Panc1 (cell line): ENCODE measurements around the gene SSC5D.

ENCODE experiments used
- POLR2AphosphoS5 ChIP-seq: IDR thresholded peaks from 2 replicates; pipeline ENCODE4 v1.6.1; 2012; ENCODE audit warnings: mild to moderate bottlenecking, low read depth, low read length, moderate library complexity
- TCF7L2 ChIP-seq: IDR thresholded peaks from 2 replicates; pipeline ENCODE4 v1.6.1; 2011; ENCODE audit warnings: mild to moderate bottlenecking, low read depth, low read length, inconsistent platforms
- TF ChIP-seq, protein P1 (sequence below): fragments of 450-650 bp; IDR thresholded peaks from 2 replicates; pipeline ENCODE4 v1.5.1; 2017; ENCODE audit warnings: mild to moderate bottlenecking
- TF ChIP-seq, protein P2 (sequence below), 2 experiments: IDR thresholded peaks; 2 replicates each; pipeline ENCODE4 v1.6.1; 2011 to 2012; ENCODE audit warnings: low read depth in 2 of 2, control low read depth in 1 of 2, low read length in 1 of 2, mild to moderate bottlenecking in 1 of 2, moderate library complexity in 1 of 2; ENCODE audit not compliant: insufficient read depth in 1 of 2

DNA sequence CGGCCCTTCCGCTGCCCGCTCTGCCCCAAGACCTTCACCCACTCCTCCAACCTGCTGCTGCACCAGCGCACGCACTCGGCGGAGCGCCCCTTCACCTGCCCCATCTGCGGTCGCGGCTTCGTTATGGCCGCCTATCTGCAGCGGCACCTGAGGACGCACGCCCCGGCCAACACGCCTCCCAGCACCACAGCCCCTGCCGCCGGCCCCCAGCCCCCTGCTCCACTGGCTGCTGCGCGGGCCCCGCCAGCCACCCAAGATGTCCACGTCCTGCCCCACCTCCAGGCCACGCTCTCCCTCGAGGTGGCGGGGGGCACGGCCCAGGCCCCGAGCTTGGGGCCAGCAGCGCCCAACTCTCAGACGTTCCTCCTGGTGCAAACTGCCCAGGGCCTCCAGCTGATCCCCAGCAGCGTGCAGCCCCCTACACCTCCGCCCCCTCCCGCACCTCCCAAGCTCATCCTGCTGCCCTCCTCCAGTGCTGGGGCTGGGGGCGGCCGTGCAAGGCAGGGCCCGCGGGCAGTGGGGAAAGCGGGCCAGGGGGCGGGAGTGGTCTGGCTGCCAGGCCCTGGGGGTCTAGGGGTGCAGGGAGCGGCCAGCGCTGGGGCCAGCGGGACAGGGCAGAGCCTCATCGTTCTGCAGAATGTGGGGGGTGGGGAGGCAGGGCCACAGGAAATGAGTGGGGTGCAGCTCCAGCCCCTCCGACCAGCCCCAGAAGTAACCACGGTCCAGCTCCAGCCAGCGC is 5.1 kb upstream of the SSC5D start:
- TF ChIP-seq, protein P1, sequence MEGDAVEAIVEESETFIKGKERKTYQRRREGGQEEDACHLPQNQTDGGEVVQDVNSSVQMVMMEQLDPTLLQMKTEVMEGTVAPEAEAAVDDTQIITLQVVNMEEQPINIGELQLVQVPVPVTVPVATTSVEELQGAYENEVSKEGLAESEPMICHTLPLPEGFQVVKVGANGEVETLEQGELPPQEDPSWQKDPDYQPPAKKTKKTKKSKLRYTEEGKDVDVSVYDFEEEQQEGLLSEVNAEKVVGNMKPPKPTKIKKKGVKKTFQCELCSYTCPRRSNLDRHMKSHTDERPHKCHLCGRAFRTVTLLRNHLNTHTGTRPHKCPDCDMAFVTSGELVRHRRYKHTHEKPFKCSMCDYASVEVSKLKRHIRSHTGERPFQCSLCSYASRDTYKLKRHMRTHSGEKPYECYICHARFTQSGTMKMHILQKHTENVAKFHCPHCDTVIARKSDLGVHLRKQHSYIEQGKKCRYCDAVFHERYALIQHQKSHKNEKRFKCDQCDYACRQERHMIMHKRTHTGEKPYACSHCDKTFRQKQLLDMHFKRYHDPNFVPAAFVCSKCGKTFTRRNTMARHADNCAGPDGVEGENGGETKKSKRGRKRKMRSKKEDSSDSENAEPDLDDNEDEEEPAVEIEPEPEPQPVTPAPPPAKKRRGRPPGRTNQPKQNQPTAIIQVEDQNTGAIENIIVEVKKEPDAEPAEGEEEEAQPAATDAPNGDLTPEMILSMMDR: no peak
- TF ChIP-seq, protein P2, sequence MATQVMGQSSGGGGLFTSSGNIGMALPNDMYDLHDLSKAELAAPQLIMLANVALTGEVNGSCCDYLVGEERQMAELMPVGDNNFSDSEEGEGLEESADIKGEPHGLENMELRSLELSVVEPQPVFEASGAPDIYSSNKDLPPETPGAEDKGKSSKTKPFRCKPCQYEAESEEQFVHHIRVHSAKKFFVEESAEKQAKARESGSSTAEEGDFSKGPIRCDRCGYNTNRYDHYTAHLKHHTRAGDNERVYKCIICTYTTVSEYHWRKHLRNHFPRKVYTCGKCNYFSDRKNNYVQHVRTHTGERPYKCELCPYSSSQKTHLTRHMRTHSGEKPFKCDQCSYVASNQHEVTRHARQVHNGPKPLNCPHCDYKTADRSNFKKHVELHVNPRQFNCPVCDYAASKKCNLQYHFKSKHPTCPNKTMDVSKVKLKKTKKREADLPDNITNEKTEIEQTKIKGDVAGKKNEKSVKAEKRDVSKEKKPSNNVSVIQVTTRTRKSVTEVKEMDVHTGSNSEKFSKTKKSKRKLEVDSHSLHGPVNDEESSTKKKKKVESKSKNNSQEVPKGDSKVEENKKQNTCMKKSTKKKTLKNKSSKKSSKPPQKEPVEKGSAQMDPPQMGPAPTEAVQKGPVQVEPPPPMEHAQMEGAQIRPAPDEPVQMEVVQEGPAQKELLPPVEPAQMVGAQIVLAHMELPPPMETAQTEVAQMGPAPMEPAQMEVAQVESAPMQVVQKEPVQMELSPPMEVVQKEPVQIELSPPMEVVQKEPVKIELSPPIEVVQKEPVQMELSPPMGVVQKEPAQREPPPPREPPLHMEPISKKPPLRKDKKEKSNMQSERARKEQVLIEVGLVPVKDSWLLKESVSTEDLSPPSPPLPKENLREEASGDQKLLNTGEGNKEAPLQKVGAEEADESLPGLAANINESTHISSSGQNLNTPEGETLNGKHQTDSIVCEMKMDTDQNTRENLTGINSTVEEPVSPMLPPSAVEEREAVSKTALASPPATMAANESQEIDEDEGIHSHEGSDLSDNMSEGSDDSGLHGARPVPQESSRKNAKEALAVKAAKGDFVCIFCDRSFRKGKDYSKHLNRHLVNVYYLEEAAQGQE (IDR thresholded peaks at IDR 0.05; ENCODE audit: insufficient read depth in 1 of 2, low read depth in 2 of 2, low read length in 1 of 2): no peak
- TF ChIP-seq TCF7L2 (no peak), POLR2AphosphoS5 (no peak)
